ENCODE measurements around the gene CELSR1.
A peak's percentile ranks its signal among the peaks of the same experiment; 100 is the strongest.

CELSR1 gene

DNA sequence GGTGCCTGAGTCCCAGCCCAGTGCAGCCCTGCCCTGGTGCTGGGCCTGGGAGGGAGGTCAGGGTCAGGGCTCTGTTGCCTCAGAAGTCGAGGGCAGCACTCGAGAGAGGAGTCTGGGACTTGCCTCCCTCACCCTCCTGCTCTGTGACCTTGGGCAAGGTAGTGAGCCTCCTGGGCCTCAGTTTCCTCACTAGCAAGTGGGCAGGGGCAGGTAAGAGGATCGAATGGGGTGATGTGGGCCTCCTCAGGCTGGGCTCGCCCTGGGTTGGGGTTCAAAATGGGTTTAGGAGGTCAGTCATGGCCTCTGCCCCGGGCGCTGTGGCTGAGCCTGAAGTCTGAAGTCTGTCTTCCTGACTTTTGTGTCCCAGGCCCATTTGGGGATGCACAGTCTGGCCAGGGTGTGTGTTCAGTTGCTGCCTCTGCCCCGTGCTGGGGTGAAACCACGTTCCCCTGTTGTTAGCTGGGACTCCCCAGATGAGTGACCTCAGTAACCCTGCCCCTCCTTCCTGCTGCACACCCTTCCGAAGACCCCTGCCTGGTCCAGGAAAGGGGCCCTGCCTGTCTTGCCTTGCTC is 40.9 kb upstream of the CELSR1 start:
- DNase-seq (ENCODE audit: low read depth), result no peak
- TF ChIP-seq CTCF (conservative IDR thresholded peaks at IDR 0.05; ENCODE audit: low read depth, low read length), result no peak
- peak overlapping the region; percentile 65 for H3K4me3 ChIP-seq (ENCODE audit: low read depth, low read length)

GRCh38 chr22:46577368-46578249 is 40.2 kb upstream of the CELSR1 start:
- TF ChIP-seq CTCF (conservative IDR thresholded peaks at IDR 0.05; ENCODE audit: low read depth, low read length), result no peak

DNA sequence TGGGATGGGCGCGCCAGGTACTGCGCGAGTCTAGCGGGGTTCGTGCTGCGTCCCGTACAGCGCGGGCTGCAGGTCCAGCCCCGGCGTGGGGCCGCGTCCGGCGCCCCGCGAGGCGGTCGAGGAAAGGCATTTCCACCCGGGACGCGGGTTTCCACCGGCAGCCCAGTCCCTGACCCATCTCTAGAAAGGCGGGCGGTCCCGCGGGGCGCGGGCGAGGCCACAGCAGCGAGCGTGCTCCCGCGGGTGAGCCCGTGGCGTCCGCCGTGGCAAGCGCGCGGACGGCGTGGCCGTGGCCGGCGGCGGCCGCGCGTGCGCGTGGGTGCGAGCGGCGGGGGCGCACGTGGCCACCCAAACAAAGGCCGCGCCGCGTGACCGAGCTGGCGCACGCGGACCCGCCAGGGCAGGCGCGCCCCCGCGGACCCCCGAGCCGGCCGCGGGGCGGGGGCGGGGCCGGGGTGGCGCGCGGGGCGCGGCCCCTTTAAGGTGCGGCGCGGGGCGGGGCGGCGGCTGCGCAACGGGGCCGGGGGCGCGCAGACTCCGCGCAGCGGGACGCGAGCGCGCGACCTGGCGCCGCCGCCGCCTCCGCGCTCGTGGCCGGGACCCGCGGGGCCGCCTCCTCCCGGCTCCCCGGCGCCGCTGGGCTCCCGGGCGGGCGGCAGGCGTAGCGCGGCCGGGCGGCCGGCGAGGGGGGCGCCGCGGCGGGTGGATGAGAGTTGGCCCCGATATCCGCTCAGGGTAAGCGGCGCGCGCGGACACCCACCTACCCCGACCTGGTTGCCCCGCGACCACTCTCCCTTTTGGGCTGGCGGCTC is 39.3 kb upstream of the CELSR1 start:
- DNase-seq (ENCODE audit: low read depth), result peak; percentile 46
- H3K4me3 ChIP-seq (ENCODE audit: low read depth, low read length), result peak overlapping the region; percentile 65
- TF ChIP-seq CTCF (conservative IDR thresholded peaks at IDR 0.05; ENCODE audit: low read depth, low read length), result no peak

More at GRCh38 chr22:46577368-46578249, 40.2 kb upstream of the CELSR1 start:
- DNase-seq (ENCODE audit: low read depth), result no peak
- peak overlapping the region; percentile 65 for H3K4me3 ChIP-seq (ENCODE audit: low read depth, low read length)

- TF ChIP-seq CTCF (conservative IDR thresholded peaks at IDR 0.05; ENCODE audit: low read depth, low read length), result no peak
- no peak for DNase-seq (ENCODE audit: low read depth)
- H3K4me3 ChIP-seq (ENCODE audit: low read depth, low read length), result peak overlapping the region; percentile 65
Observed at GRCh38 chr22:46575911-46576555, 38.6 kb upstream of the CELSR1 start.

GRCh38 chr22:46574993-46575910 is 37.8 kb upstream of the CELSR1 start:
- DNase-seq (ENCODE audit: low read depth), result no peak
- H3K4me3 ChIP-seq (ENCODE audit: low read depth, low read length), result no peak overlapping the region
- no peak for TF ChIP-seq CTCF (conservative IDR thresholded peaks at IDR 0.05; ENCODE audit: low read depth, low read length)

All from choroid plexus epithelial cell (primary cell).